ENCODE results near the gene RERGL.

Gene RERGL

GRCh38 chr12:18108611-18109010 is 18.6 kb upstream of the RERGL start:
- TF ChIP-seq CTCF (IDR thresholded peaks at IDR 0.05; ENCODE audit: low read depth, low read length), result no peak
- H3K4me3 ChIP-seq (ENCODE audit: low read depth, low read length), result no peak overlapping the region

GRCh38 chr12:18103624-18104023 is 13.6 kb upstream of the RERGL start:
- no peak for TF ChIP-seq CTCF (IDR thresholded peaks at IDR 0.05; ENCODE audit: low read depth, low read length)
- no peak overlapping the region for H3K4me3 ChIP-seq (ENCODE audit: low read depth, low read length)

GRCh38 chr12:18101043-18101442 is 11.1 kb upstream of the RERGL start:
- no peak for TF ChIP-seq CTCF (IDR thresholded peaks at IDR 0.05; ENCODE audit: low read depth, low read length)
- no peak overlapping the region for H3K4me3 ChIP-seq (ENCODE audit: low read depth, low read length)

GRCh38 chr12:18084080-18084479 is 5.9 kb downstream of the RERGL start:
- no peak overlapping the region for H3K4me3 ChIP-seq (ENCODE audit: low read depth, low read length)
- no peak for TF ChIP-seq CTCF (IDR thresholded peaks at IDR 0.05; ENCODE audit: low read depth, low read length)

GRCh38 chr12:18079541-18080246 is 10.3 kb downstream of the RERGL start:
- no peak overlapping the region for H3K4me3 ChIP-seq (ENCODE audit: low read depth, low read length)
- TF ChIP-seq CTCF (IDR thresholded peaks at IDR 0.05; ENCODE audit: low read depth, low read length), result no peak

GRCh38 chr12:18074001-18074400 is 16.0 kb downstream of the RERGL start:
- no peak overlapping the region for H3K4me3 ChIP-seq (ENCODE audit: low read depth, low read length)
- no peak for TF ChIP-seq CTCF (IDR thresholded peaks at IDR 0.05; ENCODE audit: low read depth, low read length)

GRCh38 chr12:18072723-18073122 is 17.3 kb downstream of the RERGL start:
- TF ChIP-seq CTCF (IDR thresholded peaks at IDR 0.05; ENCODE audit: low read depth, low read length), result no peak
- H3K4me3 ChIP-seq (ENCODE audit: low read depth, low read length), result no peak overlapping the region

Measured in WI38 (cell line).